Right lobe of liver (tissue), 4 donors: ENCODE results near the gene LRRC42.

Experiments used
- CTCF ChIP-seq, 4 donors: fragments of 200-600 bp in 3 of 4; fragments of 450-650 bp in 1 of 4; IDR thresholded peaks; one replicate each; pipeline versions ENCODE4 v1.5.1 to v1.8.0; 2016 to 2022; ENCODE audit warnings: antibody characterized with exemption in 4 of 4, mild to moderate bottlenecking in 2 of 4
- POLR2A ChIP-seq: fragments of 450-650 bp; IDR thresholded peaks from one replicate; pipeline ENCODE4 v1.6.1; 2017; ENCODE audit warnings: antibody characterized with exemption, mild to moderate bottlenecking
- donor health status: DM: no; HTN: no; CAD: no.
- donor health status: DM: no; HTN: no; CAD: no.
- donor health status: DM: no; HTN: yes; CAD: no.

GRCh38 chr1:53931523-53931922, 14.6 kb upstream of the LRRC42 start:
- TF ChIP-seq CTCF (IDR thresholded peaks at IDR 0.05) = no peak
- TF ChIP-seq POLR2A = no peak
